Endodermal cell (in vitro differentiated cells): Measurements from ENCODE around the gene SMIM14. TPM values are rescaled to one million over a fixed set of nuclear protein-coding genes. Genes with fewer than 3 reads are reported as not detected.
A peak's percentile ranks its signal among the peaks of the same experiment; 100 is the strongest.
"Not testable (repeated sequence)": the region's sequence is repeated elsewhere in the genome, so short reads cannot be mapped to it uniquely, and the experiment has no call there.

Experiments
- DNase-seq: peaks from one replicate; pipeline ENCODE4 v3.0.0-alpha.2; 2017
- H3K27ac ChIP-seq: 2 replicates; pipeline ENCODE4 v1.5.1; 2013; ENCODE audit warnings: mild to moderate bottlenecking, low read depth, low read length, moderate library complexity
- H3K27me3 ChIP-seq: 2 replicates; pipeline ENCODE4 v1.6.1; 2013; ENCODE audit warnings: mild to moderate bottlenecking, low read length, moderate library complexity; ENCODE audit not compliant: insufficient read depth, control insufficient read depth, poor library complexity, severe bottlenecking
- H3K36me3 ChIP-seq: 2 replicates; pipeline ENCODE4 v1.7.0; 2013; ENCODE audit warnings: mild to moderate bottlenecking, low read length, moderate library complexity; ENCODE audit not compliant: control insufficient read depth, insufficient read depth
- H3K4me1 ChIP-seq: one replicate; pipeline ENCODE4 v1.7.0; 2013; ENCODE audit warnings: low read length; ENCODE audit not compliant: control insufficient read depth, insufficient read depth
- H3K4me3 ChIP-seq: 2 replicates; pipeline ENCODE4 v1.5.1; 2013; ENCODE audit warnings: mild to moderate bottlenecking, low read length, moderate library complexity
- H3K9ac ChIP-seq: 2 replicates; pipeline ENCODE4 v1.6.1; 2013; ENCODE audit warnings: mild to moderate bottlenecking, low read length, moderate library complexity; ENCODE audit not compliant: poor library complexity, severe bottlenecking; ENCODE audit errors: extremely low read depth
- H3K9me3 ChIP-seq: 2 replicates; pipeline ENCODE4 v1.6.1; 2013; ENCODE audit warnings: mild to moderate bottlenecking, low read length, moderate library complexity; ENCODE audit not compliant: control insufficient read depth
- H3K27ac Mint-ChIP-seq: 2 replicates; pipeline ENCODE4 v1.8.0; 2020; ENCODE audit warnings: mixed read lengths
- H3K27me3 Mint-ChIP-seq: 2 replicates; pipeline ENCODE4 v1.8.0; 2021; ENCODE audit warnings: mild to moderate bottlenecking, mixed read lengths; ENCODE audit not compliant: insufficient read depth
- H3K36me3 Mint-ChIP-seq: 2 replicates; pipeline ENCODE4 v1.8.0; 2020; ENCODE audit warnings: low read depth, mixed read lengths
- H3K4me1 Mint-ChIP-seq: 2 replicates; pipeline ENCODE4 v1.8.0; 2020; ENCODE audit warnings: mixed read lengths
- H3K4me3 Mint-ChIP-seq: 2 replicates; pipeline ENCODE4 v1.8.0; 2020; ENCODE audit warnings: mild to moderate bottlenecking, moderate library complexity, mixed read lengths
- H3K9me3 Mint-ChIP-seq: 2 replicates; pipeline ENCODE4 v1.8.0; 2020; ENCODE audit warnings: mild to moderate bottlenecking, mixed read lengths
- CTCF ChIP-seq: fragments of 200-600 bp; sonication (generic); conservative IDR thresholded peaks from 2 replicates; pipeline ENCODE4 v1.5.0; 2021; ENCODE audit warnings: antibody characterized with exemption, mild to moderate bottlenecking
- WGBS, 2 experiments: methylation state at CpG; one replicate each; pipeline versions ENCODE4 v1.1.5 to v1.1.7; 2013; ENCODE audit warnings: missing lambda C conversion rate in 2 of 2, mixed read lengths in 1 of 2; ENCODE audit not compliant: insufficient coverage in 1 of 2, insufficient read length in 1 of 2; 5-methylcytosine and 5-hydroxymethylcytosine counted together
- total RNA-seq, 2 donors: library from RNA; stranded (reverse); fragmentation: NEBNext Ultra II Directional in 1 of 2; extraction: Animal tissue kit (Norgen Biotek cat#: 25700) in 1 of 2; gene quantifications; 2 replicates in 1 of 2; 3 replicates in 1 of 2; pipeline ENCODE4 v1.2.1, GENCODE V29; 2021

The SMIM14 gene
- total RNA-seq, 2 donors from 2014 or later: 24.3 to 24.6 TPM

GRCh38 chr4:39548425-39549067, 90.1 kb downstream of the SMIM14 start:
- H3K9me3 Mint-ChIP-seq: no peaks in the 10 kb centered on the region
- Histone ChIP-seq H3K27me3 (no peaks in the 10 kb centered on the region), H3K27ac (no peak overlapping the region), H3K9ac (no peak overlapping the region), H3K36me3 (peaks cover 5% of the 10 kb centered on the region), H3K9me3 (peaks cover 6% of the 10 kb centered on the region), H3K4me1 (no peaks in the 10 kb centered on the region), H3K4me3 (no peak overlapping the region)
- no peak for DNase-seq
- H3K36me3 Mint-ChIP-seq: peaks cover 15% of the 10 kb centered on the region
- no peak for TF ChIP-seq CTCF
- no peak overlapping the region for H3K4me3 Mint-ChIP-seq
- no peak overlapping the region for H3K27ac Mint-ChIP-seq
- H3K4me1 Mint-ChIP-seq: no peaks in the 10 kb centered on the region
- H3K27me3 Mint-ChIP-seq: no peaks in the 10 kb centered on the region
- WGBS, 2 experiments: 93 to 94% methylated on average over 3 of the region's 3 CpGs

DNA sequence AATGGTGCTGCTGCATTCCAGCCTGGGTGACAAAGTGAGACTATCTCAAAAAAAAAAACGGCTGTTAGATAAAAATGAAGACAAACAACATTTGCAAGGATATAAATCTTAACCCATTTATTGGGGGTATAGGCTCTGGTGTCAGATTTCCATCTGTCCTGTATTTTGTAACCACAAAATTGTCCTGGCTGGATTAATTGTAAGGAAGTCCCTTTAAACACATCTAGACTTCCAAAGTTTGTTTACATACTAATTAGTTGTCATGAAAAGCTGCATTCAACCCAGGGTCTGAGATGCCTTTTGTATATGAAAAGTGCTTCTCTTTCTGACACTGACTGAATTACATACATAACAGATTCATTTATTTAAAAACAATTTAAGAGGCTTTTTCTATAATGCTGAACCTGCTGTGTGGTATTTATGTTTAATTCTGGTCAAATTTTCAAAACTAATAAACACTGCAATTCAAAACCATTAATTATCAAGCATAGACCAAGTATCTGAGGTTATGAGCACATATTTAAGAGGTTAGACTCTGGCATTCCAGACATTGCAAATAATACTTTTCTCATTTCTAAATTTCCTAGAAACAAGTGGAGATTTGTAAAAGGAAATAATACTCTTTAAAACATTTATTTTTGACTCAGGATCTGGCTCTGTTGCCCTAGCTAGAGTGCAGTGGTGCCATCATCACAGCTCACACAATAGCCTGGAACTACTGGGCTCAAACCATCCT, 93.9 kb downstream of the SMIM14 start:
- Mint-ChIP-seq H3K4me3 (no peak overlapping the region), H3K27ac (no peak overlapping the region), H3K4me1 (peaks cover 7% of the 10 kb centered on the region), H3K36me3 (peaks cover 16% of the 10 kb centered on the region), H3K27me3 (no peaks in the 10 kb centered on the region), H3K9me3 (no peaks in the 10 kb centered on the region)
- peaks cover 5% of the 10 kb centered on the region for H3K36me3 ChIP-seq
- H3K27me3 ChIP-seq: no peaks in the 10 kb centered on the region
- no peaks in the 10 kb centered on the region for H3K4me1 ChIP-seq
- H3K27ac ChIP-seq: no peak overlapping the region
- H3K9ac ChIP-seq: no peak overlapping the region
- WGBS, 2 experiments: 63% methylated on average over 1 of the region's 1 CpG; no CpG with 5 or more reads in 1 of the 2 experiments
- no peak for TF ChIP-seq CTCF
- H3K9me3 ChIP-seq: peaks cover 10% of the 10 kb centered on the region
- DNase-seq: no peak
- H3K4me3 ChIP-seq: no peak overlapping the region

DNA sequence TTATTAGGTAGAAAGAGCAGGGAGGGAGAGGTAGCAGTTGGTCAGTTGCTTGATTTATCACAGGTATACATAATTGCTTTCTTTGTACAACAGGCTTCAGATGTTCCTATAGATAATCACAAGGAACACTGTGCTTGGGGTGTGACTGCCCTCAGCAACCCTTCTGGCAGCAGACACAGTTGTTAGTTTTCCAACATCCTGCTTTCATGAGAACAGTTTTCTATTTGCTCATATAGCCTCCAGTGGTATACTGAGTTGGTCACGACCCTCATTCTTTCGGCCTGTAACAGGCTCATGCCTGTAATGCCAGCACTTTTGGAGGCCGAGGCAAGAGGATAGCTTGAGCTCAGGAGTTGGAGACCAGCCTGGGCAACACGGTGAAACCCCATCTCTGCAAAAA, 94.6 kb downstream of the SMIM14 start:
- not testable (repeated sequence) for H3K36me3 ChIP-seq, H3K27ac ChIP-seq, H3K4me3 ChIP-seq, H3K9ac ChIP-seq, H3K9me3 Mint-ChIP-seq, H3K27me3 Mint-ChIP-seq, H3K4me3 Mint-ChIP-seq, H3K4me1 ChIP-seq, H3K4me1 Mint-ChIP-seq, DNase-seq, H3K27me3 ChIP-seq, H3K9me3 ChIP-seq
- Mint-ChIP-seq H3K36me3 (peaks cover 17% of the 10 kb centered on the region), H3K27ac (peak overlapping the region; percentile 55)
- WGBS, 2 experiments: 92 to 95% methylated on average over 4 of the region's 4 CpGs
